Right lobe of liver (tissue), 4 donors: Measurements from ENCODE around the gene IGSF21.

Source experiments
- POLR2A ChIP-seq: fragments of 450-650 bp; IDR thresholded peaks from one replicate; pipeline ENCODE4 v1.6.1; 2017; ENCODE audit warnings: antibody characterized with exemption, mild to moderate bottlenecking
- TF ChIP-seq, protein P1 (sequence below), 4 donors: fragments of 200-600 bp in 3 of 4; fragments of 450-650 bp in 1 of 4; IDR thresholded peaks; one replicate each; pipeline versions ENCODE4 v1.5.1 to v1.8.0; 2016 to 2022; ENCODE audit warnings: antibody characterized with exemption in 4 of 4, mild to moderate bottlenecking in 2 of 4
- donor health status: DM: no; HTN: no; CAD: no.
- donor health status: DM: no; HTN: no; CAD: no.
- donor health status: DM: no; HTN: yes; CAD: no.

DNA sequence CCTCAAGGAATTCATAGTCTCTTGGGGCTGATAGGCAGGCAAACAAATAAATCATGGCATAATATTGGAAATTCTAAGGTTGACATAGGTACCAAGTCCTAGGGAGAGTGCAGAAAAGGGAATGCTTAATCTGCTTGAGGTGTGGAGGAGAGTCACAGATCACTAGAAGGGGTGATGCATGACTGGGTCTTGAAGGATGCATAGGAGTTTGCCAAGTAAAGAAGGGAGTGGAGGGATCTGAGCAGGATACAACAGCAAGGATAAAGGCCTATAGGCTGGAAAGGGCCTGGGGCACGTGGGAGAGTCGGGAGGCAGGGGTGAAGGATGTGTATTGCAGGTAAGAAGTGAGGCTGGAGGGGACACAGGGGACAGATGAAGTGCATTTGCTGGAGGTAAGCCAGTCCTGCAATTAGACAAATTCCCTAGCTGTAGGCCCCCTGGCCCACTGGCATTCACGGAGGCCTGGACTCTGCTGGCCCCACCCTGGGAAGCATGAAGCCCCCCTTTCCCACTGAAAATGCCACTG, 15.9 kb downstream of the IGSF21 start:
- TF ChIP-seq, protein P1, sequence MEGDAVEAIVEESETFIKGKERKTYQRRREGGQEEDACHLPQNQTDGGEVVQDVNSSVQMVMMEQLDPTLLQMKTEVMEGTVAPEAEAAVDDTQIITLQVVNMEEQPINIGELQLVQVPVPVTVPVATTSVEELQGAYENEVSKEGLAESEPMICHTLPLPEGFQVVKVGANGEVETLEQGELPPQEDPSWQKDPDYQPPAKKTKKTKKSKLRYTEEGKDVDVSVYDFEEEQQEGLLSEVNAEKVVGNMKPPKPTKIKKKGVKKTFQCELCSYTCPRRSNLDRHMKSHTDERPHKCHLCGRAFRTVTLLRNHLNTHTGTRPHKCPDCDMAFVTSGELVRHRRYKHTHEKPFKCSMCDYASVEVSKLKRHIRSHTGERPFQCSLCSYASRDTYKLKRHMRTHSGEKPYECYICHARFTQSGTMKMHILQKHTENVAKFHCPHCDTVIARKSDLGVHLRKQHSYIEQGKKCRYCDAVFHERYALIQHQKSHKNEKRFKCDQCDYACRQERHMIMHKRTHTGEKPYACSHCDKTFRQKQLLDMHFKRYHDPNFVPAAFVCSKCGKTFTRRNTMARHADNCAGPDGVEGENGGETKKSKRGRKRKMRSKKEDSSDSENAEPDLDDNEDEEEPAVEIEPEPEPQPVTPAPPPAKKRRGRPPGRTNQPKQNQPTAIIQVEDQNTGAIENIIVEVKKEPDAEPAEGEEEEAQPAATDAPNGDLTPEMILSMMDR (IDR thresholded peaks at IDR 0.05), result no peak
- no peak for TF ChIP-seq POLR2A
